Spleen (tissue), 11 donors: Measurements from ENCODE around the gene GGACT. TPM values are rescaled to one million over a fixed set of nuclear protein-coding genes. Genes with fewer than 3 reads are reported as not detected.

ENCODE experiments used
- DNase-seq: peaks from one replicate; pipeline ENCODE4 v3.0.0-alpha.2; 2020
- H3K27ac ChIP-seq, 8 donors: fragments of 200-600 bp; sonication (generic) in 7 of 8; 1 replicate in 4 of 8; 2 replicates in 4 of 8; pipeline versions ENCODE4 v1.5.0 to v1.8.0; 2016 to 2021; ENCODE audit warnings: inconsistent platforms in 4 of 8, mild to moderate bottlenecking in 4 of 8, moderate library complexity in 1 of 8
- H3K27me3 ChIP-seq, 7 donors: fragments of 200-600 bp; sonication (generic) in 6 of 7; replicated peaks in 1 of 7; 1 replicate in 4 of 7; 2 replicates in 3 of 7; pipeline versions ENCODE4 v1.5.0 to v1.8.0; 2016 to 2021; ENCODE audit warnings: inconsistent platforms in 3 of 7, mild to moderate bottlenecking in 1 of 7
- H3K36me3 ChIP-seq, 6 donors: fragments of 200-600 bp; sonication (generic) in 5 of 6; 1 replicate in 4 of 6; 2 replicates in 2 of 6; pipeline versions ENCODE4 v1.5.0 to v1.8.0; 2016 to 2021; ENCODE audit warnings: inconsistent platforms in 2 of 6
- H3K4me1 ChIP-seq, 6 donors: fragments of 200-600 bp; sonication (generic) in 5 of 6; 1 replicate in 3 of 6; 2 replicates in 3 of 6; pipeline versions ENCODE4 v1.5.0 to v1.8.0; 2016 to 2021; ENCODE audit warnings: inconsistent platforms in 3 of 6
- H3K4me3 ChIP-seq, 8 donors: fragments of 200-600 bp; sonication (generic) in 7 of 8; 1 replicate in 4 of 8; 2 replicates in 4 of 8; pipeline versions ENCODE4 v1.5.0 to v1.8.0; 2016 to 2021; ENCODE audit warnings: inconsistent platforms in 4 of 8, mild to moderate bottlenecking in 4 of 8, moderate library complexity in 2 of 8
- H3K9me3 ChIP-seq, 8 donors: fragments of 200-600 bp; sonication (generic) in 7 of 8; 1 replicate in 4 of 8; 2 replicates in 4 of 8; pipeline versions ENCODE4 v1.5.0 to v1.8.0; 2016 to 2021; ENCODE audit warnings: inconsistent platforms in 4 of 8
- POLR2A ChIP-seq, 3 donors: fragments of 450-650 bp; IDR thresholded peaks; one replicate each; pipeline ENCODE4 v1.5.1; 2017; ENCODE audit warnings: antibody characterized with exemption in 3 of 3, mild to moderate bottlenecking in 1 of 3
- POLR2AphosphoS5 ChIP-seq, 3 donors: sonication (generic); formaldehyde crosslinking; IDR thresholded peaks; one replicate each; pipeline ENCODE4 v1.5.1; 2017; ENCODE audit warnings: antibody characterized with exemption in 3 of 3
- WGBS, 5 donors: extraction: QIAGEN DNeasy Blood & Tissue Kit in 3 of 5; methylation state at CpG; one replicate each; pipeline versions ENCODE4 v1.1.5 to v1.1.7; 2013 to 2018; 5-methylcytosine and 5-hydroxymethylcytosine counted together
- intact Hi-C: fragments of 100-400 bp; cut with DNase I; formaldehyde crosslinking; loops from one replicate; pipeline ENCODE4 v1.15.0; 2023; ENCODE audit warnings: low total_unique reads
- polyA plus RNA-seq, 3 donors: library from polyadenylated mRNA; stranded (reverse); fragments of 200-250 nt; gene quantifications; one replicate each; pipeline ENCODE4 v1.2.1, GENCODE V29; 2013
- total RNA-seq, 7 donors: library from RNA; depleted of rRNA in 3 of 7; stranded (reverse); fragments of >200 nt in 3 of 7; fragmentation: NEBNext Ultra II Directional in 4 of 7; extraction: Animal tissue kit (Norgen Biotek cat#: 25700) in 4 of 7; gene quantifications; one replicate each; pipeline versions ENCODE4 v1.1.0 to v1.2.1, GENCODE V29; 2016 to 2021
- TF ChIP-seq, protein P1 (sequence below), 11 experiments: fragments of 200-600 bp in 7 of 11; fragments of 450-650 bp in 4 of 11; sonication (generic) in 4 of 11; IDR thresholded peaks in 8 of 11; conservative IDR thresholded peaks in 3 of 11; 1 replicate in 7 of 11; 2 replicates in 4 of 11; pipeline versions ENCODE4 v1.4.0 to v1.8.0; 2016 to 2021; ENCODE audit warnings: antibody characterized with exemption in 11 of 11, inconsistent platforms in 4 of 11, mild to moderate bottlenecking in 1 of 11
- donor health status: healthy with polysubstance abuse.
- donor health status: DM: no; HTN: no; CAD: no; lungs with moderate emphysema.
- donor health status: DM: no; HTN: no; CAD: no.
- donor health status: Bipolar disorder and iron deficiency.
- donor health status: healthy.
- donor health status: DM: no; HTN: no; CAD: no.
- donor health status: DM: yes; HTN: yes; CAD: no.

The GGACT gene
- total and polyA plus RNA-seq, 10 donors: 1.9 to 19.7 (median 3.9) TPM

DNA sequence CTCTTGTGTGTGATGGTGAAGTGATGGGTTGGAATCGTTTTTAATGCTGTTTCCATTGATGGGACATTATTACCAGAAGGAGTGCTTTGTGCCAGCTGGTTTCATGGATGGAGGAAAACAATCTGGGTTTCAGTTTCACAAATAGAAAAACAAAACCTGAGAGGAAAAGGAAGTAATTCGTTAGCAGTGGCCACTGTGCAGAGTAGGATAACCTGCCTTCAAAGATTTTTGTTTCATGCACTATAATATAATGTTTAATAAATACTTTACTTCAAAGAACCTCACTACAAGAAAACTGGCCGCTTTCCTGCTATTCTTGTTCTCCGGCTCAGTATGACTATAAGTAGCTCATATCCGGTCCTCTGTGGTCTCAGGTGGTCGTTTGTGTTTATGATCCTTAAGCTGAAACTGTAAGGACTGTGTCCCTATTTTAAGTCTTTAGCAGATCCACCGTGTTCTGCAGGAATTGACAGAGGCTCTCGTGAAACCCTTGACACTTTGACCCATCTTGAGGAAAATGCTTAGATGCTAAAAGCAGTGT, 104.7 kb downstream of the GGACT start:
- peaks cover 0 to 14% (median 13%) of the 10 kb centered on the region in 6 donors for H3K4me1 ChIP-seq
- no peak overlapping the region for H3K4me3 ChIP-seq
- no peaks in the 10 kb centered on the region for H3K9me3 ChIP-seq
- 24 to 48% (median 37%) methylated on average over 8 of the region's 8 CpGs for WGBS, 5 donors
- DNase-seq: no peak
- TF ChIP-seq, protein P1, sequence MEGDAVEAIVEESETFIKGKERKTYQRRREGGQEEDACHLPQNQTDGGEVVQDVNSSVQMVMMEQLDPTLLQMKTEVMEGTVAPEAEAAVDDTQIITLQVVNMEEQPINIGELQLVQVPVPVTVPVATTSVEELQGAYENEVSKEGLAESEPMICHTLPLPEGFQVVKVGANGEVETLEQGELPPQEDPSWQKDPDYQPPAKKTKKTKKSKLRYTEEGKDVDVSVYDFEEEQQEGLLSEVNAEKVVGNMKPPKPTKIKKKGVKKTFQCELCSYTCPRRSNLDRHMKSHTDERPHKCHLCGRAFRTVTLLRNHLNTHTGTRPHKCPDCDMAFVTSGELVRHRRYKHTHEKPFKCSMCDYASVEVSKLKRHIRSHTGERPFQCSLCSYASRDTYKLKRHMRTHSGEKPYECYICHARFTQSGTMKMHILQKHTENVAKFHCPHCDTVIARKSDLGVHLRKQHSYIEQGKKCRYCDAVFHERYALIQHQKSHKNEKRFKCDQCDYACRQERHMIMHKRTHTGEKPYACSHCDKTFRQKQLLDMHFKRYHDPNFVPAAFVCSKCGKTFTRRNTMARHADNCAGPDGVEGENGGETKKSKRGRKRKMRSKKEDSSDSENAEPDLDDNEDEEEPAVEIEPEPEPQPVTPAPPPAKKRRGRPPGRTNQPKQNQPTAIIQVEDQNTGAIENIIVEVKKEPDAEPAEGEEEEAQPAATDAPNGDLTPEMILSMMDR (IDR thresholded peaks at IDR 0.05 in 8 of 11, conservative IDR thresholded peaks at IDR 0.05 in 3 of 11): no peak
- TF ChIP-seq POLR2AphosphoS5 (IDR thresholded peaks at IDR 0.05) (no peak), POLR2A (IDR thresholded peaks at IDR 0.05) (no peak)
- no peaks in the 10 kb centered on the region for H3K36me3 ChIP-seq
- no peaks in the 10 kb centered on the region for H3K27me3 ChIP-seq
- intact Hi-C loops: no loop called here
- H3K27ac ChIP-seq: peak overlapping the region in 1 of 8 donors; percentile 13

DNA sequence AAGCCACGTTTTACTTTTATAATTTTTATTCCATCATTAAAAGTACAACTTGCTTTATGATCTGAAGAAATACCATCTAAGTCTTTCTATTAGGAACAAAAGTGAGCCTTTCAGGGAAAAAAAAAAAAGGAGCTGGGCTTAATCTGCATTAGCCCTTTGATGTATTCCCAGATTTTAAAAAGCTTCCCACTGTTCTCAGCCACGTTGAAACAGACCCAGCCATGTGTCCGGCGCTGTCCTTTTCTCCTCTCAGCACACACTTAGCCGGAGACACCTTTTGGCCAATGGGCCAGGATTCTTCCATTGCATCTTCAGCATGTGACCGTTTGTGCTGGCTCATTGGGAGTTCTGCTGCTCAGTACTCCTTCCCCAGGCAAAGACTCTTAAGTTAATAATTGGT, 105.5 kb downstream of the GGACT start:
- H3K9me3 ChIP-seq: no peaks in the 10 kb centered on the region
- intact Hi-C loops: no loop called here
- no peak for DNase-seq
- peaks cover 0 to 14% (median 13%) of the 10 kb centered on the region in 6 donors for H3K4me1 ChIP-seq
- H3K27me3 ChIP-seq: no peaks in the 10 kb centered on the region
- TF ChIP-seq POLR2AphosphoS5 (IDR thresholded peaks at IDR 0.05) (no peak), POLR2A (IDR thresholded peaks at IDR 0.05) (no peak)
- TF ChIP-seq, protein P1 (IDR thresholded peaks at IDR 0.05 in 8 of 11, conservative IDR thresholded peaks at IDR 0.05 in 3 of 11): no peak
- no peak overlapping the region for H3K4me3 ChIP-seq
- H3K27ac ChIP-seq: peak overlapping the region in 1 of 8 donors; percentile 13
- H3K36me3 ChIP-seq: no peaks in the 10 kb centered on the region
- WGBS, 5 donors: 89 to 96% (median 90%) methylated on average over 6 of the region's 6 CpGs

DNA sequence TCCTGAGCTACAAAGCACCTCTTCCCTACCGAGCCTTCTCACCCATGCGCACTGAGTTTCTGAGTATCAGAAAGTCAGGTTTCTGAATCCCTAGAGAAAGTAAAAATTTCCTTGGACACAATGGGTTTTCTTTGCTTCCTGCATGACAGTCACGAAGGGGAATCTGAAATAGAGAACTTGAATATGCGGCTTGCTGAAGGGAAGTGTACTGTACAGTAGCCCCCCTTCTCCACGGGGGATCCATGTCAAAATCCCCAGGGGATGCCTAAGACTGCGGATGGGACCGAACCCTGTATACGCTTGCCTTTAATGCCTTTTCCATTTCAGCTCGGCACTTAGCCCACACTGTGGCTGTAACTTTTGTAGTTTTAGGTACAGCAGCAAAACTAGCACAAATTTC, 107.9 kb downstream of the GGACT start:
- Histone ChIP-seq H3K36me3 (no peaks in the 10 kb centered on the region), H3K9me3 (no peaks in the 10 kb centered on the region), H3K4me1 (peaks cover 0 to 14% (median 13%) of the 10 kb centered on the region in 6 donors), H3K27ac (no peak overlapping the region), H3K4me3 (no peak overlapping the region), H3K27me3 (no peaks in the 10 kb centered on the region)
- 76 to 82% (median 82%) methylated on average over 9 of the region's 9 CpGs for WGBS, 5 donors
- intact Hi-C loops: no loop called here
- DNase-seq: no peak
- TF ChIP-seq POLR2AphosphoS5 (IDR thresholded peaks at IDR 0.05): no peak

Other genes starting within 250 kb of the GGACT start
- gene TMTC4, start 86.0 kb upstream of the GGACT start, total RNA-seq: 10 to 100 TPM in 5 of 7 donors, 1 to 10 TPM in 2; 8.9 to 17.7 (median 14.8) TPM
- 1 to 10 TPM; 3.7 to 6.9 (median 4.1) TPM for gene TMTC4, start 86.0 kb upstream of the GGACT start, polyA plus RNA-seq